WTC11 (cell line): ENCODE results near the gene SKA2. TPM values are rescaled to one million over a fixed set of nuclear protein-coding genes. Genes with fewer than 3 reads are reported as not detected.

Source experiments
- ATAC-seq: fragments of 200-7000 bp; cut with Tn5 transposase; 2 replicates; pipeline ENCODE4 v1.10.0; 2021; ENCODE audit warnings: mild to moderate bottlenecking, moderate library complexity
- CTCF ChIA-PET: fragments of 300-600 bp; sonication (Branson Sonifier 250); formaldehyde crosslinking; loops from one replicate; lab custom pipeline; 2021; ENCODE audit warnings: antibody characterized with exemption; lab: Charles Lee
- POLR2A ChIA-PET: fragments of 350-600 bp; sonication (Branson Sonifier 250); formaldehyde crosslinking; loops from one replicate; lab custom pipeline; 2021; ENCODE audit warnings: antibody characterized with exemption; lab: Charles Lee
- DNase-seq: peaks from one replicate; pipeline ENCODE4 v3.0.0; 2021; ENCODE audit warnings: low spot score
- H3K27ac Mint-ChIP-seq: 2 replicates; pipeline ENCODE4 v1.8.0; 2021; ENCODE audit warnings: mixed read lengths
- H3K27me3 Mint-ChIP-seq: 2 replicates; pipeline ENCODE4 v1.8.0; 2021; ENCODE audit warnings: low read depth, mild to moderate bottlenecking, moderate library complexity, mixed read lengths
- H3K36me3 Mint-ChIP-seq: 2 replicates; pipeline ENCODE4 v1.8.0; 2021; ENCODE audit warnings: mixed read lengths
- H3K4me1 Mint-ChIP-seq: 2 replicates; pipeline ENCODE4 v1.8.0; 2022; ENCODE audit warnings: mixed read lengths
- H3K4me3 Mint-ChIP-seq: 2 replicates; pipeline ENCODE4 v1.8.0; 2021; ENCODE audit warnings: mild to moderate bottlenecking, moderate library complexity, mixed read lengths
- H3K9me3 Mint-ChIP-seq: 2 replicates; pipeline ENCODE4 v1.8.0; 2021; ENCODE audit warnings: mixed read lengths
- AR ChIP-seq: fragments of 250-450 bp; sonication (Bioruptor Pico); IDR thresholded peaks from 2 replicates; pipeline ENCODE4 v1.9.0; 2021; ENCODE audit warnings: mild to moderate bottlenecking
- E2F1 ChIP-seq: sonication (generic); formaldehyde crosslinking; IDR thresholded peaks from 2 replicates; pipeline ENCODE4 v1.8.0; 2022; ENCODE audit warnings: mild to moderate bottlenecking, missing genetic modification reagents
- ELF4 ChIP-seq: sonication (generic); formaldehyde crosslinking; IDR thresholded peaks from 2 replicates; pipeline ENCODE4 v1.8.1; 2022; ENCODE audit warnings: low read depth, mild to moderate bottlenecking, moderate library complexity, missing genetic modification reagents
- MAX ChIP-seq: sonication (generic); formaldehyde crosslinking; IDR thresholded peaks from 2 replicates; pipeline ENCODE4 v1.8.0; 2022; ENCODE audit warnings: mild to moderate bottlenecking, missing genetic modification reagents
- NR3C1 ChIP-seq: sonication (generic); formaldehyde crosslinking; conservative IDR thresholded peaks from 2 replicates; pipeline ENCODE4 v1.8.1; 2023; ENCODE audit warnings: low read depth, mild to moderate bottlenecking, missing genetic modification reagents
- SOX15 ChIP-seq: fragments of 250-450 bp; sonication (Bioruptor Pico); IDR thresholded peaks from 2 replicates; pipeline ENCODE4 v1.9.0; 2021; ENCODE audit warnings: mild to moderate bottlenecking
- SP1 ChIP-seq: sonication (generic); formaldehyde crosslinking; conservative IDR thresholded peaks from 2 replicates; pipeline ENCODE4 v1.8.1; 2022; ENCODE audit warnings: missing genetic modification reagents
- STAT6 ChIP-seq: sonication (generic); formaldehyde crosslinking; conservative IDR thresholded peaks from 2 replicates; pipeline ENCODE4 v1.8.1; 2023; ENCODE audit warnings: mild to moderate bottlenecking, low read depth, missing genetic modification reagents, moderate library complexity
- TEAD1 ChIP-seq: sonication (generic); formaldehyde crosslinking; IDR thresholded peaks from 2 replicates; pipeline ENCODE4 v1.8.0; 2022; ENCODE audit warnings: mild to moderate bottlenecking, missing genetic modification reagents
- USF1 ChIP-seq: sonication (generic); formaldehyde crosslinking; IDR thresholded peaks from 2 replicates; pipeline ENCODE4 v1.8.0; 2022; ENCODE audit warnings: mild to moderate bottlenecking, missing genetic modification reagents
- ZNF121 ChIP-seq: sonication (generic); formaldehyde crosslinking; IDR thresholded peaks from 2 replicates; pipeline ENCODE4 v1.8.0; 2023; ENCODE audit warnings: missing genetic modification reagents
- ZNF232 ChIP-seq: sonication (generic); formaldehyde crosslinking; IDR thresholded peaks from 2 replicates; pipeline ENCODE4 v1.8.0; 2022; ENCODE audit warnings: mild to moderate bottlenecking, missing genetic modification reagents
- ZNF317 ChIP-seq: sonication (generic); formaldehyde crosslinking; IDR thresholded peaks from 2 replicates; pipeline ENCODE4 v1.8.1; 2023; ENCODE audit warnings: low read depth, mild to moderate bottlenecking, moderate library complexity, missing genetic modification reagents, borderline replicate concordance
- ZSCAN18 ChIP-seq: fragments of 250-450 bp; sonication (Bioruptor Pico); IDR thresholded peaks from 2 replicates; pipeline ENCODE4 v2.1.2; 2022; ENCODE audit warnings: mild to moderate bottlenecking, moderate library complexity
- total RNA-seq: library from RNA; stranded (reverse); gene quantifications from 3 replicates; pipeline ENCODE4 v1.2.3, GENCODE V29; 2021

SKA2 gene
- total RNA-seq, 1 experiment from 2014 or later, result 80.0 TPM

GRCh38 chr17:59154721-59155438 lies at the start of gene SKA2 (continued):
- TF ChIP-seq STAT6 (CRISPR knock-in tag) (no peak), ZSCAN18 (CRISPR knock-in tag) (peak; percentile 86; the same call in 1 of the 2 replicates), NR3C1 (no peak), TEAD1 (CRISPR knock-in tag) (peak; percentile 97; the same call in 1 of the 2 replicates), ZNF317 (CRISPR knock-in tag) (0 out of 2 replicates have a peak, but pooled peaks have one; percentile 47), MAX (CRISPR knock-in tag) (peak; percentile 43), SP1 (CRISPR knock-in tag) (peak; percentile 93)

GRCh38 chr17:59202320-59202719 lies 47.3 kb upstream of the SKA2 start:
- ChIA-PET CTCF (no interaction called here), POLR2A (no interaction called here)
- no peak for TF ChIP-seq E2F1 (CRISPR knock-in tag)
- TF ChIP-seq ELF4 (CRISPR knock-in tag), result no peak
- TF ChIP-seq ZNF121 (CRISPR knock-in tag), result peak; percentile 45; the same call in 1 of the 2 replicates
- ATAC-seq (no peak), DNase-seq (no peak)
- Mint-ChIP-seq H3K27me3 (no peaks in the 10 kb centered on the region), H3K36me3 (peaks cover 37% of the 10 kb centered on the region), H3K9me3 (no peaks in the 10 kb centered on the region), H3K4me1 (no peaks in the 10 kb centered on the region), H3K27ac (no peak overlapping the region), H3K4me3 (no peak overlapping the region)

- ChIA-PET CTCF (no interaction called here), POLR2A (no interaction called here)
- no peak for DNase-seq
- TF ChIP-seq USF1 (CRISPR knock-in tag), result no peak
- TF ChIP-seq SOX15, result no peak
- TF ChIP-seq ZNF232 (CRISPR knock-in tag), result no peak
- no peak for TF ChIP-seq AR (CRISPR knock-in tag)
- H3K9me3 Mint-ChIP-seq, result no peaks in the 10 kb centered on the region
- ATAC-seq, result no peak
- H3K27me3 Mint-ChIP-seq, result no peaks in the 10 kb centered on the region
- no peak overlapping the region for H3K27ac Mint-ChIP-seq
- no peak overlapping the region for H3K4me3 Mint-ChIP-seq
- H3K4me1 Mint-ChIP-seq, result no peaks in the 10 kb centered on the region
- H3K36me3 Mint-ChIP-seq, result peaks cover 60% of the 10 kb centered on the region
These were observed 44.4 kb upstream of the SKA2 start for GRCh38 chr17:59199398-59199797.
